Panc1 (cell line): Measurements from ENCODE around the gene SMPX. TPM values are rescaled to one million over a fixed set of nuclear protein-coding genes. Genes with fewer than 3 reads are reported as not detected.

Source experiments
- ATAC-seq: fragments of 200-7000 bp; cut with Tn5 transposase; 2 replicates; pipeline ENCODE4 v1.9.1; 2020; ENCODE audit warnings: mild to moderate bottlenecking, moderate library complexity
- BruUV-seq: library from RNA; stranded (reverse); fragments of 400-500 nt; replicated peaks from 2 replicates; lab custom pipeline; 2021; lab: Mats Ljungman, UMichigan
- CTCF ChIA-PET: fragments of 300-600 bp; sonication (Branson Sonifier 250); formaldehyde crosslinking; loops from one replicate; lab custom pipeline; 2022; ENCODE audit warnings: antibody characterized with exemption; lab: Charles Lee
- POLR2A ChIA-PET: fragments of 300-600 bp; sonication (Branson Sonifier 250); formaldehyde crosslinking; loops from one replicate; lab custom pipeline; 2022; ENCODE audit warnings: antibody characterized with exemption; lab: Charles Lee
- DNase-seq: peaks from one replicate; pipeline ENCODE4 v3.0.0-alpha.2; 2010; ENCODE audit warnings: low read depth, low spot score
- H3K27ac ChIP-seq: 2 replicates; pipeline ENCODE4 v1.5.1; 2011; ENCODE audit warnings: mild to moderate bottlenecking, low read length, inconsistent platforms
- H3K27me3 ChIP-seq: fragments of 200-500 bp; sonication (Bioruptor generic); 2 replicates; pipeline ENCODE4 v1.6.0; 2014; ENCODE audit warnings: low read length, inconsistent platforms; ENCODE audit not compliant: control insufficient read depth, insufficient read depth
- H3K36me3 ChIP-seq: fragments of 200-500 bp; sonication (Bioruptor generic); 2 replicates; pipeline ENCODE4 v1.5.1; 2014; ENCODE audit warnings: inconsistent platforms, mild to moderate bottlenecking, low read length, moderate library complexity; ENCODE audit not compliant: control insufficient read depth, insufficient read depth
- H3K4me1 ChIP-seq: 2 replicates; pipeline ENCODE4 v1.5.1; 2011; ENCODE audit warnings: inconsistent platforms, mild to moderate bottlenecking, low read length, moderate library complexity; ENCODE audit not compliant: control insufficient read depth, insufficient read depth
- H3K4me3 ChIP-seq, 2 experiments: 2 replicates each; pipeline ENCODE4 v1.5.1; 2011 to 2012; ENCODE audit warnings: low read depth in 2 of 2, low read length in 2 of 2, mild to moderate bottlenecking in 2 of 2, inconsistent platforms in 1 of 2, moderate library complexity in 1 of 2
- H3K9me3 ChIP-seq: fragments of 200-500 bp; sonication (Bioruptor generic); 2 replicates; pipeline ENCODE4 v1.5.1; 2014; ENCODE audit warnings: low read depth, mild to moderate bottlenecking, inconsistent platforms, low read length, moderate library complexity; ENCODE audit not compliant: control insufficient read depth, insufficient read depth
- CTCF ChIP-seq: fragments of 450-650 bp; IDR thresholded peaks from 2 replicates; pipeline ENCODE4 v1.5.1; 2017; ENCODE audit warnings: mild to moderate bottlenecking
- POLR2AphosphoS5 ChIP-seq: IDR thresholded peaks from 2 replicates; pipeline ENCODE4 v1.6.1; 2012; ENCODE audit warnings: mild to moderate bottlenecking, low read depth, low read length, moderate library complexity
- REST ChIP-seq, 2 experiments: IDR thresholded peaks; 2 replicates each; pipeline ENCODE4 v1.6.1; 2011 to 2012; ENCODE audit warnings: low read depth in 2 of 2, control low read depth in 1 of 2, low read length in 1 of 2, mild to moderate bottlenecking in 1 of 2, moderate library complexity in 1 of 2; ENCODE audit not compliant: insufficient read depth in 1 of 2
- SIN3A ChIP-seq: IDR thresholded peaks from 2 replicates; pipeline ENCODE4 v1.6.1; 2012; ENCODE audit warnings: low read depth, mild to moderate bottlenecking, low read length, moderate library complexity, borderline replicate concordance; ENCODE audit not compliant: insufficient read depth
- TCF7L2 ChIP-seq: IDR thresholded peaks from 2 replicates; pipeline ENCODE4 v1.6.1; 2011; ENCODE audit warnings: mild to moderate bottlenecking, low read depth, low read length, inconsistent platforms
- in situ Hi-C: cut with HindIII; loops from 2 replicates; pipeline ENCODE4 v1.10.0; 2016; ENCODE audit warnings: low sequenced_read_pairs, low pct_unique_long_range_greater_than_20kb
- intact Hi-C: fragments of 100-400 bp; cut with micrococcal nuclease; formaldehyde crosslinking; loops from one replicate; pipeline ENCODE4 v1.10.0; 2022; ENCODE audit not compliant: unreplicated experiment
- total RNA-seq: library from RNA; stranded (reverse); gene quantifications from one replicate; pipeline ENCODE4 v1.2.1, GENCODE V29; 2021; ENCODE audit not compliant: unreplicated experiment

SMPX gene
- total RNA-seq, 1 experiment from 2014 or later = not detected

- Histone ChIP-seq H3K4me3 (no peak overlapping the region), H3K36me3 (no peaks in the 10 kb centered on the region), H3K4me1 (no peaks in the 10 kb centered on the region), H3K9me3 (no peaks in the 10 kb centered on the region), H3K27ac (no peak overlapping the region), H3K27me3 (no peaks in the 10 kb centered on the region)
- TF ChIP-seq REST (IDR thresholded peaks at IDR 0.05; ENCODE audit: insufficient read depth in 1 of 2, low read depth in 2 of 2, low read length in 1 of 2) (no peak), CTCF (no peak), POLR2AphosphoS5 (no peak), SIN3A (no peak), TCF7L2 (no peak)
- DNase-seq = no peak
- BruUV-seq = no TSS peak
- POLR2A ChIA-PET = no interaction called here
- no peak for ATAC-seq
- CTCF ChIA-PET = no interaction called here
- intact Hi-C loops = no loop called here
- in situ Hi-C loops = no loop called here
These were observed 74.0 kb downstream of the SMPX start for GRCh38 chrX:21683941-21684340.

- no peaks in the 10 kb centered on the region for H3K27me3 ChIP-seq
- intact Hi-C loops = no loop called here
- ChIA-PET POLR2A (no interaction called here), CTCF (no interaction called here)
- no peak overlapping the region for H3K4me3 ChIP-seq
- H3K4me1 ChIP-seq = no peaks in the 10 kb centered on the region
- ATAC-seq (no peak), DNase-seq (no peak)
- no peaks in the 10 kb centered on the region for H3K36me3 ChIP-seq
- no peak for TF ChIP-seq CTCF
- no peak for TF ChIP-seq POLR2AphosphoS5
- no peak for TF ChIP-seq TCF7L2
- no peak for TF ChIP-seq SIN3A
- TF ChIP-seq REST (IDR thresholded peaks at IDR 0.05; ENCODE audit: insufficient read depth in 1 of 2, low read depth in 2 of 2, low read length in 1 of 2) = no peak
- in situ Hi-C loops = no loop called here
- no TSS peak for BruUV-seq
- no peaks in the 10 kb centered on the region for H3K9me3 ChIP-seq
- no peak overlapping the region for H3K27ac ChIP-seq
These were observed 79.8 kb downstream of the SMPX start for GRCh38 chrX:21678048-21678612.
